HEK293 (cell line): ENCODE measurements around the gene PNPLA2.

ENCODE experiments used
- GLI4 ChIP-seq: fragments of 450-650 bp; formaldehyde crosslinking; IDR thresholded peaks from 2 replicates; pipeline ENCODE4 v1.5.1; 2016; ENCODE audit warnings: missing biosample characterization, missing genetic modification characterization
- HOXD13 ChIP-seq: sonication (generic); formaldehyde crosslinking; IDR thresholded peaks from 2 replicates; pipeline ENCODE4 v1.8.0; 2022; ENCODE audit warnings: missing genetic modification reagents, borderline replicate concordance
- KLF10 ChIP-seq: fragments of 450-650 bp; IDR thresholded peaks from 2 replicates; pipeline ENCODE4 v1.5.1; 2018; ENCODE audit warnings: missing biosample characterization, mild to moderate bottlenecking, missing genetic modification characterization
- KLF8 ChIP-seq: fragments of 450-650 bp; formaldehyde crosslinking; IDR thresholded peaks from 2 replicates; pipeline ENCODE4 v1.5.1; 2016; ENCODE audit warnings: missing biosample characterization, missing genetic modification characterization
- KLF9 ChIP-seq: fragments of 450-650 bp; formaldehyde crosslinking; IDR thresholded peaks from 2 replicates; pipeline ENCODE4 v1.5.1; 2016; ENCODE audit warnings: missing biosample characterization, missing genetic modification characterization, low read depth
- MYNN ChIP-seq: fragments of 450-650 bp; formaldehyde crosslinking; IDR thresholded peaks from 2 replicates; pipeline ENCODE4 v1.5.1; 2016; ENCODE audit warnings: missing biosample characterization, missing genetic modification characterization, borderline replicate concordance
- SCRT1 ChIP-seq: fragments of 450-650 bp; formaldehyde crosslinking; IDR thresholded peaks from 2 replicates; pipeline ENCODE4 v1.5.1; 2016; ENCODE audit warnings: missing biosample characterization, missing genetic modification characterization, borderline replicate concordance
- YY2 ChIP-seq: fragments of 450-650 bp; formaldehyde crosslinking; IDR thresholded peaks from 2 replicates; pipeline ENCODE4 v1.5.1; 2016; ENCODE audit warnings: missing biosample characterization, missing genetic modification characterization
- ZBTB1 ChIP-seq: fragments of 450-650 bp; formaldehyde crosslinking; IDR thresholded peaks from 2 replicates; pipeline ENCODE4 v1.5.1; 2016; ENCODE audit warnings: missing biosample characterization, missing genetic modification characterization
- ZBTB17 ChIP-seq: fragments of 450-650 bp; formaldehyde crosslinking; IDR thresholded peaks from 2 replicates; pipeline ENCODE4 v1.5.1; 2016; ENCODE audit warnings: missing biosample characterization, missing genetic modification characterization
- ZBTB7A ChIP-seq: fragments of 450-650 bp; formaldehyde crosslinking; IDR thresholded peaks from 2 replicates; pipeline ENCODE4 v1.5.1; 2016; ENCODE audit warnings: low read depth, missing biosample characterization, missing genetic modification characterization
- ZFP41 ChIP-seq: fragments of 450-650 bp; formaldehyde crosslinking; IDR thresholded peaks from 2 replicates; pipeline ENCODE4 v1.5.1; 2016; ENCODE audit warnings: missing biosample characterization, missing genetic modification characterization, borderline replicate concordance
- ZNF155 ChIP-seq: fragments of 450-650 bp; formaldehyde crosslinking; IDR thresholded peaks from 2 replicates; pipeline ENCODE4 v1.5.1; 2016; ENCODE audit warnings: missing biosample characterization, missing genetic modification characterization
- ZNF214 ChIP-seq: fragments of 450-650 bp; formaldehyde crosslinking; IDR thresholded peaks from 2 replicates; pipeline ENCODE4 v1.5.1; 2017; ENCODE audit warnings: missing biosample characterization, mild to moderate bottlenecking, missing genetic modification characterization, borderline replicate concordance
- ZNF223 ChIP-seq: fragments of 450-650 bp; formaldehyde crosslinking; IDR thresholded peaks from 2 replicates; pipeline ENCODE4 v1.5.1; 2016; ENCODE audit warnings: missing biosample characterization, missing genetic modification characterization
- ZNF24 ChIP-seq: fragments of 450-650 bp; formaldehyde crosslinking; IDR thresholded peaks from 2 replicates; pipeline ENCODE4 v1.5.1; 2016; ENCODE audit warnings: missing biosample characterization, missing genetic modification characterization
- ZNF324 ChIP-seq: fragments of 450-650 bp; formaldehyde crosslinking; IDR thresholded peaks from 2 replicates; pipeline ENCODE4 v1.5.1; 2016; ENCODE audit warnings: missing biosample characterization, missing genetic modification characterization
- ZNF341 ChIP-seq: fragments of 450-650 bp; formaldehyde crosslinking; IDR thresholded peaks from 2 replicates; pipeline ENCODE4; 2016; ENCODE audit warnings: low read depth, missing biosample characterization, missing genetic modification characterization
- ZNF394 ChIP-seq: fragments of 450-650 bp; formaldehyde crosslinking; IDR thresholded peaks from 2 replicates; pipeline ENCODE4 v1.5.1; 2016; ENCODE audit warnings: missing biosample characterization, missing genetic modification characterization, mild to moderate bottlenecking, moderate library complexity, borderline replicate concordance
- ZNF426 ChIP-seq: fragments of 450-650 bp; formaldehyde crosslinking; IDR thresholded peaks from 2 replicates; pipeline ENCODE4 v1.5.1; 2017; ENCODE audit warnings: missing biosample characterization, missing genetic modification characterization, mild to moderate bottlenecking, inconsistent platforms, moderate library complexity
- ZNF48 ChIP-seq: fragments of 450-650 bp; formaldehyde crosslinking; IDR thresholded peaks from 2 replicates; pipeline ENCODE4 v1.5.1; 2016; ENCODE audit warnings: missing biosample characterization, missing genetic modification characterization
- ZNF510 ChIP-seq: fragments of 450-650 bp; formaldehyde crosslinking; IDR thresholded peaks from 2 replicates; pipeline ENCODE4 v1.5.1; 2018; ENCODE audit warnings: mild to moderate bottlenecking, missing genetic modification characterization, missing biosample characterization; ENCODE audit not compliant: insufficient replicate concordance
- ZNF529 ChIP-seq: fragments of 450-650 bp; formaldehyde crosslinking; IDR thresholded peaks from 2 replicates; pipeline ENCODE4 v1.5.1; 2017; ENCODE audit warnings: missing genetic modification characterization, missing biosample characterization; ENCODE audit not compliant: insufficient replicate concordance
- ZNF549 ChIP-seq: fragments of 450-650 bp; IDR thresholded peaks from 2 replicates; pipeline ENCODE4 v1.5.1; 2018; ENCODE audit warnings: missing biosample characterization, missing genetic modification characterization, mild to moderate bottlenecking, inconsistent platforms, moderate library complexity
- ZNF585B ChIP-seq: fragments of 450-650 bp; formaldehyde crosslinking; IDR thresholded peaks from 2 replicates; pipeline ENCODE4 v1.5.1; 2016; ENCODE audit warnings: missing biosample characterization, missing genetic modification characterization
- ZNF624 ChIP-seq: fragments of 450-650 bp; formaldehyde crosslinking; IDR thresholded peaks from 2 replicates; pipeline ENCODE4 v1.5.1; 2017; ENCODE audit warnings: missing biosample characterization, missing genetic modification characterization
- ZNF670 ChIP-seq: fragments of 450-650 bp; formaldehyde crosslinking; IDR thresholded peaks from 2 replicates; pipeline ENCODE4 v1.5.1; 2016; ENCODE audit warnings: missing biosample characterization, missing genetic modification characterization, low read depth
- ZNF677 ChIP-seq: fragments of 450-650 bp; IDR thresholded peaks from 2 replicates; pipeline ENCODE4 v1.5.0; 2018; ENCODE audit warnings: missing biosample characterization, mild to moderate bottlenecking, missing genetic modification characterization, moderate library complexity
- ZNF768 ChIP-seq: fragments of 450-650 bp; formaldehyde crosslinking; IDR thresholded peaks from 2 replicates; pipeline ENCODE4 v1.5.1; 2018; ENCODE audit warnings: missing biosample characterization, mild to moderate bottlenecking, missing genetic modification characterization
- ZNF785 ChIP-seq: fragments of 450-650 bp; formaldehyde crosslinking; IDR thresholded peaks from 2 replicates; pipeline ENCODE4 v1.5.1; 2016; ENCODE audit warnings: missing biosample characterization, missing genetic modification characterization
- TF ChIP-seq, protein P1 (sequence below): fragments of 450-650 bp; formaldehyde crosslinking; IDR thresholded peaks from 2 replicates; pipeline ENCODE4 v1.5.1; 2017; ENCODE audit warnings: missing biosample characterization, missing genetic modification characterization
- TF ChIP-seq, protein P2 (sequence below): IDR thresholded peaks from 2 replicates; pipeline ENCODE4 v1.6.1; 2011; ENCODE audit warnings: mild to moderate bottlenecking, low read depth, low read length, borderline replicate concordance
- TF ChIP-seq, protein P3 (sequence below): fragments of 450-650 bp; formaldehyde crosslinking; IDR thresholded peaks from 2 replicates; pipeline ENCODE4 v1.5.1; 2016; ENCODE audit warnings: missing biosample characterization, missing genetic modification characterization
- TF ChIP-seq, protein P4 (sequence below): fragments of 450-650 bp; formaldehyde crosslinking; IDR thresholded peaks from 2 replicates; pipeline ENCODE4 v1.5.1; 2016; ENCODE audit warnings: missing biosample characterization, missing genetic modification characterization
- TF ChIP-seq, protein P5 (sequence below): fragments of 450-650 bp; formaldehyde crosslinking; IDR thresholded peaks from 2 replicates; pipeline ENCODE4 v1.5.1; 2016; ENCODE audit warnings: missing biosample characterization, missing genetic modification characterization

The PNPLA2 gene

GRCh38 chr11:833849-834311, 15.2 kb downstream of the PNPLA2 start (continued):
- no peak for TF ChIP-seq ZNF677
- TF ChIP-seq ZNF155, result no peak
- TF ChIP-seq ZNF341 (tag by site-specific recombination), result no peak; the same call in 1 of the 2 replicates
- TF ChIP-seq ZFP41, result no peak
- no peak; the same call in 1 of the 2 replicates for TF ChIP-seq ZNF394 (tag by site-specific recombination)
- no peak for TF ChIP-seq ZNF426 (tag by site-specific recombination)
- no peak for TF ChIP-seq YY2 (tag by site-specific recombination)
- TF ChIP-seq KLF8 (tag by site-specific recombination), result peak; percentile 82; the same call in 1 of the 2 replicates
- no peak for TF ChIP-seq ZBTB7A (tag by site-specific recombination)
- TF ChIP-seq, protein P1, sequence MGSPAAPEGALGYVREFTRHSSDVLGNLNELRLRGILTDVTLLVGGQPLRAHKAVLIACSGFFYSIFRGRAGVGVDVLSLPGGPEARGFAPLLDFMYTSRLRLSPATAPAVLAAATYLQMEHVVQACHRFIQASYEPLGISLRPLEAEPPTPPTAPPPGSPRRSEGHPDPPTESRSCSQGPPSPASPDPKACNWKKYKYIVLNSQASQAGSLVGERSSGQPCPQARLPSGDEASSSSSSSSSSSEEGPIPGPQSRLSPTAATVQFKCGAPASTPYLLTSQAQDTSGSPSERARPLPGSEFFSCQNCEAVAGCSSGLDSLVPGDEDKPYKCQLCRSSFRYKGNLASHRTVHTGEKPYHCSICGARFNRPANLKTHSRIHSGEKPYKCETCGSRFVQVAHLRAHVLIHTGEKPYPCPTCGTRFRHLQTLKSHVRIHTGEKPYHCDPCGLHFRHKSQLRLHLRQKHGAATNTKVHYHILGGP (tag by site-specific recombination), result no peak
- TF ChIP-seq, protein P2, sequence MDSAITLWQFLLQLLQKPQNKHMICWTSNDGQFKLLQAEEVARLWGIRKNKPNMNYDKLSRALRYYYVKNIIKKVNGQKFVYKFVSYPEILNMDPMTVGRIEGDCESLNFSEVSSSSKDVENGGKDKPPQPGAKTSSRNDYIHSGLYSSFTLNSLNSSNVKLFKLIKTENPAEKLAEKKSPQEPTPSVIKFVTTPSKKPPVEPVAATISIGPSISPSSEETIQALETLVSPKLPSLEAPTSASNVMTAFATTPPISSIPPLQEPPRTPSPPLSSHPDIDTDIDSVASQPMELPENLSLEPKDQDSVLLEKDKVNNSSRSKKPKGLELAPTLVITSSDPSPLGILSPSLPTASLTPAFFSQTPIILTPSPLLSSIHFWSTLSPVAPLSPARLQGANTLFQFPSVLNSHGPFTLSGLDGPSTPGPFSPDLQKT, result no peak
- TF ChIP-seq, protein P3, sequence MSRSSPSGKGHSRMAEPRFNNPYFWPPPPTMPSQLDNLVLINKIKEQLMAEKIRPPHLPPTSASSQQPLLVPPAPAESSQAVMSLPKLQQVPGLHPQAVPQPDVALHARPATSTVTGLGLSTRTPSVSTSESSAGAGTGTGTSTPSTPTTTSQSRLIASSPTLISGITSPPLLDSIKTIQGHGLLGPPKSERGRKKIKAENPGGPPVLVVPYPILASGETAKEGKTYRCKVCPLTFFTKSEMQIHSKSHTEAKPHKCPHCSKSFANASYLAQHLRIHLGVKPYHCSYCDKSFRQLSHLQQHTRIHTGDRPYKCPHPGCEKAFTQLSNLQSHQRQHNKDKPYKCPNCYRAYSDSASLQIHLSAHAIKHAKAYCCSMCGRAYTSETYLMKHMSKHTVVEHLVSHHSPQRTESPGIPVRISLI, result no peak
- no peak for TF ChIP-seq ZNF529 (tag by site-specific recombination)
- no peak for TF ChIP-seq ZNF223 (tag by site-specific recombination)
- no peak for TF ChIP-seq ZNF549
- TF ChIP-seq, protein P4, sequence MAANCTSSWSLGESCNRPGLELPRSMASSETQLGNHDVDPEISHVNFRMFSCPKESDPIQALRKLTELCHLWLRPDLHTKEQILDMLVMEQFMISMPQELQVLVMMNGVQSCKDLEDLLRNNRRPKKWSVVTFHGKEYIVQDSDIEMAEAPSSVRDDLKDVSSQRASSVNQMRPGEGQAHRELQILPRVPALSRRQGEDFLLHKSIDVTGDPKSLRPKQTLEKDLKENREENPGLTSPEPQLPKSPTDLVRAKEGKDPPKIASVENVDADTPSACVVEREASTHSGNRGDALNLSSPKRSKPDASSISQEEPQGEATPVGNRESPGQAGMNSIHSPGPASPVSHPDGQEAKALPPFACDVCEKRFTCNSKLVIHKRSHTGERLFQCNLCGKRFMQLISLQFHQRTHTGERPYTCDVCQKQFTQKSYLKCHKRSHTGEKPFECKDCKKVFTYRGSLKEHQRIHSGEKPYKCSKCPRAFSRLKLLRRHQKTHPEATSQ (tag by site-specific recombination), result no peak
- TF ChIP-seq ZNF785 (tag by site-specific recombination), result no peak
- no peak for TF ChIP-seq ZNF670 (tag by site-specific recombination)
- TF ChIP-seq ZNF324, result no peak
- TF ChIP-seq KLF9, result peak; percentile 60; the same call in 1 of the 2 replicates
- no peak for TF ChIP-seq MYNN (tag by site-specific recombination)
- no peak for TF ChIP-seq ZNF768
- no peak for TF ChIP-seq KLF10
- TF ChIP-seq ZNF585B (tag by site-specific recombination), result no peak
- 0 out of 2 replicates have a peak, but pooled peaks have one; percentile 18 for TF ChIP-seq ZNF24 (tag by site-specific recombination)
- no peak for TF ChIP-seq SCRT1 (tag by site-specific recombination)
- TF ChIP-seq ZNF510 (tag by site-specific recombination), result no peak
- no peak for TF ChIP-seq GLI4 (tag by site-specific recombination)
- TF ChIP-seq ZBTB1, result no peak
- no peak for TF ChIP-seq ZNF48 (tag by site-specific recombination)
- no peak for TF ChIP-seq ZNF624 (tag by site-specific recombination)
- no peak for TF ChIP-seq HOXD13 (CRISPR knock-in tag)
- TF ChIP-seq ZBTB17, result peak; percentile 45; the same call in 1 of the 2 replicates
- TF ChIP-seq ZNF214, result no peak
- TF ChIP-seq, protein P5, sequence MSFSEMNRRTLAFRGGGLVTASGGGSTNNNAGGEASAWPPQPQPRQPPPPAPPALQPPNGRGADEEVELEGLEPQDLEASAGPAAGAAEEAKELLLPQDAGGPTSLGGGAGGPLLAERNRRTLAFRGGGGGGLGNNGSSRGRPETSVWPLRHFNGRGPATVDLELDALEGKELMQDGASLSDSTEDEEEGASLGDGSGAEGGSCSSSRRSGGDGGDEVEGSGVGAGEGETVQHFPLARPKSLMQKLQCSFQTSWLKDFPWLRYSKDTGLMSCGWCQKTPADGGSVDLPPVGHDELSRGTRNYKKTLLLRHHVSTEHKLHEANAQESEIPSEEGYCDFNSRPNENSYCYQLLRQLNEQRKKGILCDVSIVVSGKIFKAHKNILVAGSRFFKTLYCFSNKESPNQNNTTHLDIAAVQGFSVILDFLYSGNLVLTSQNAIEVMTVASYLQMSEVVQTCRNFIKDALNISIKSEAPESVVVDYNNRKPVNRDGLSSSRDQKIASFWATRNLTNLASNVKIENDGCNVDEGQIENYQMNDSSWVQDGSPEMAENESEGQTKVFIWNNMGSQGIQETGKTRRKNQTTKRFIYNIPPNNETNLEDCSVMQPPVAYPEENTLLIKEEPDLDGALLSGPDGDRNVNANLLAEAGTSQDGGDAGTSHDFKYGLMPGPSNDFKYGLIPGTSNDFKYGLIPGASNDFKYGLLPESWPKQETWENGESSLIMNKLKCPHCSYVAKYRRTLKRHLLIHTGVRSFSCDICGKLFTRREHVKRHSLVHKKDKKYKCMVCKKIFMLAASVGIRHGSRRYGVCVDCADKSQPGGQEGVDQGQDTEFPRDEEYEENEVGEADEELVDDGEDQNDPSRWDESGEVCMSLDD (tag by site-specific recombination), result no peak
